GM12878 (cell line): ENCODE results near the gene OR5AS1. TPM values are rescaled to one million over a fixed set of nuclear protein-coding genes. Genes with fewer than 3 reads are reported as not detected.

Experiments used
- ATAC-seq: fragments of 200-7000 bp; cut with Tn5 transposase; 3 replicates; pipeline ENCODE4 v1.9.1; 2020; ENCODE audit warnings: mild to moderate bottlenecking, moderate library complexity
- BruUV-seq: library from RNA; stranded (reverse); fragments of 400-500 nt; replicated peaks from 2 replicates; lab custom pipeline; 2021; lab: Mats Ljungman, UMichigan
- CTCF ChIA-PET: fragments of 300-600 bp; sonication (Branson Sonifier 250); formaldehyde crosslinking; extraction: SDS; loops from one replicate; lab custom pipeline; 2021; ENCODE audit warnings: inconsistent platforms; lab: Yijun Ruan, JAX
- POLR2A ChIA-PET: fragments of 350-600 bp; formaldehyde crosslinking; extraction: SDS; loops from one replicate; lab custom pipeline; 2021; ENCODE audit warnings: inconsistent platforms; lab: Charles Lee
- RAD21 ChIA-PET: fragments of 300-600 bp; sonication (Branson Sonifier 250); formaldehyde crosslinking; loops from one replicate; lab custom pipeline; 2023; ENCODE audit warnings: antibody characterized with exemption; ENCODE audit not compliant: unreplicated experiment; lab: Charles Lee
- SMC1A ChIA-PET: fragments of 300-600 bp; sonication (Branson Sonifier 250); formaldehyde crosslinking; loops from one replicate; lab custom pipeline; 2023; ENCODE audit not compliant: unreplicated experiment, uncharacterized antibody; lab: Charles Lee
- DNase-seq: peaks from one replicate; pipeline ENCODE4 v3.0.0-alpha.2; 2011; ENCODE audit warnings: low read depth, low spot score
- FAIRE-seq: peaks from 3 replicates; lab custom pipeline; 2011; peaks lifted over from hg19 to GRCh38; lab: Jason Lieb, UNC
- H2AFZ ChIP-seq: 2 replicates; pipeline ENCODE4 v1.6.0; 2011; ENCODE audit warnings: low read depth, low read length, control low read depth; ENCODE audit not compliant: control insufficient read depth
- H3K27ac ChIP-seq: 2 replicates; pipeline ENCODE4 v1.5.1; 2011; ENCODE audit warnings: control low read depth; ENCODE audit not compliant: control insufficient read depth, insufficient read depth
- H3K27me3 ChIP-seq, 2 experiments: replicated peaks in 1 of 2; 2 replicates each; pipeline versions ENCODE4 v1.6.0 to v1.6.1; 2011; ENCODE audit warnings: low read length in 1 of 2; ENCODE audit not compliant: control insufficient read depth in 2 of 2, insufficient read depth in 2 of 2
- H3K36me3 ChIP-seq, 2 experiments: 2 replicates each; pipeline ENCODE4 v1.5.1; 2011; ENCODE audit warnings: low read length in 1 of 2; ENCODE audit not compliant: control insufficient read depth in 2 of 2, insufficient read depth in 2 of 2
- H3K4me1 ChIP-seq: 2 replicates; pipeline ENCODE4 v1.6.1; 2011; ENCODE audit warnings: mild to moderate bottlenecking, low read length, moderate library complexity, mixed read lengths; ENCODE audit not compliant: control insufficient read depth, insufficient read depth
- H3K4me2 ChIP-seq: 2 replicates; pipeline ENCODE4 v1.6.0; 2011; ENCODE audit warnings: control low read depth; ENCODE audit not compliant: control insufficient read depth, insufficient read depth
- H3K4me3 ChIP-seq: fragments of 200-600 bp; sonication (generic); 2 replicates; pipeline ENCODE4 v1.5.1; 2016
- H3K79me2 ChIP-seq: 2 replicates; pipeline ENCODE4 v1.6.0; 2011; ENCODE audit warnings: low read length; ENCODE audit not compliant: control insufficient read depth, insufficient read depth
- H3K9ac ChIP-seq: 2 replicates; pipeline ENCODE4 v1.8.0; 2011; ENCODE audit warnings: low read length, control low read depth, mixed read lengths; ENCODE audit not compliant: control insufficient read depth, insufficient read depth
- H3K9me3 ChIP-seq: replicated peaks from 3 replicates; pipeline ENCODE4 v1.5.1; 2011; ENCODE audit warnings: mild to moderate bottlenecking, low read length; ENCODE audit not compliant: control insufficient read depth, insufficient read depth
- H4K20me1 ChIP-seq: 2 replicates; pipeline ENCODE4 v1.6.0; 2011; ENCODE audit not compliant: control insufficient read depth, insufficient read depth
- CHD4 ChIP-seq: fragments of 200-600 bp; sonication (generic); IDR thresholded peaks from 2 replicates; pipeline ENCODE4 v1.6.1; 2016; ENCODE audit warnings: mild to moderate bottlenecking
- CREM ChIP-seq: IDR thresholded peaks from 2 replicates; pipeline ENCODE4 v1.6.1; 2014; ENCODE audit warnings: antibody characterized with exemption, low read depth
- CTCF ChIP-seq, 3 experiments: IDR thresholded peaks in 2 of 3; conservative IDR thresholded peaks in 1 of 3; 2 replicates each; pipeline ENCODE4 v1.5.1; 2011; ENCODE audit warnings: low read depth in 3 of 3, low read length in 3 of 3, mild to moderate bottlenecking in 3 of 3, control low read depth in 2 of 3, moderate library complexity in 2 of 3, inconsistent platforms in 1 of 3, mixed read lengths in 1 of 3; ENCODE audit not compliant: control insufficient read depth in 2 of 3, insufficient read depth in 1 of 3; ENCODE audit errors: extremely low read depth in 1 of 3
- POLR2AphosphoS2 ChIP-seq: IDR thresholded peaks from 2 replicates; pipeline ENCODE4 v1.6.1; 2011; ENCODE audit warnings: low read depth, mild to moderate bottlenecking, low read length, improper control_type of control experiment, moderate library complexity
- RB1 ChIP-seq: fragments of 450-650 bp; formaldehyde crosslinking; IDR thresholded peaks from 2 replicates; pipeline ENCODE4 v1.6.1; 2017; ENCODE audit warnings: mild to moderate bottlenecking, borderline replicate concordance
- RUNX3 ChIP-seq: IDR thresholded peaks from 2 replicates; pipeline ENCODE4 v1.6.1; 2012; ENCODE audit warnings: low read length, inconsistent platforms
- YBX1 ChIP-seq: fragments of 450-650 bp; IDR thresholded peaks from 2 replicates; pipeline ENCODE4 v1.6.1; 2016; ENCODE audit warnings: antibody characterized with exemption
- ZBTB11 ChIP-seq: fragments of 450-650 bp; formaldehyde crosslinking; IDR thresholded peaks from 2 replicates; pipeline ENCODE4 v1.5.0; 2022; ENCODE audit warnings: mild to moderate bottlenecking, missing genetic modification characterization
- WGBS: methylation state at CpG from one replicate; pipeline ENCODE4 v1.1.6; 2016; ENCODE audit warnings: low lambda C conversion rate; ENCODE audit not compliant: insufficient replicate concordance, insufficient coverage; ENCODE audit errors: missing lambda C conversion rate; 5-methylcytosine and 5-hydroxymethylcytosine counted together
- in situ Hi-C: fragments of 300-500 bp; cut with MboI; formaldehyde crosslinking; loops from 9 replicates; pipeline ENCODE4 v1.14.3; 2018; ENCODE audit warnings: mixed read lengths
- intact Hi-C: fragments of 100-400 bp; cut with micrococcal nuclease; formaldehyde crosslinking; loops from one replicate; pipeline ENCODE4 v1.14.2; 2022; ENCODE audit not compliant: unreplicated experiment
- polyA plus RNA-seq, 11 experiments: library from polyadenylated mRNA; depleted of rRNA in 4 of 11; unstranded in 6 of 11; stranded (reverse) in 5 of 11; fragments of >200 nt; fragmentation: Nextera tagmentation in 4 of 11; fragmentation: Illumina TruSeq in 1 of 11; extraction: Ambion mirVana in 4 of 11; extraction: Trizol in 1 of 11; gene quantifications; 1 replicate in 1 of 11; 2 replicates in 10 of 11; pipeline versions ENCODE4 v1.2.1 to v1.2.3, GENCODE V29; 2011 to 2016; ENCODE audit warnings: inconsistent platforms in 2 of 11, missing spikeins in 2 of 11, low read depth in 1 of 11
- total RNA-seq, 4 experiments: library from RNA; depleted of rRNA in 3 of 4; stranded (reverse); fragments of >200 nt in 3 of 4; fragmentation: Illumina TruSeq in 1 of 4; extraction: Trizol in 1 of 4; gene quantifications; 2 replicates each; pipeline versions ENCODE4 v1.2.1 to v1.2.3, GENCODE V29; 2013 to 2021

OR5AS1 gene
- total and polyA plus RNA-seq, 10 of the 15 experiments (the other 5 are each of a cell fraction or from before 2014, with no cell fraction given), result not detected

DNA sequence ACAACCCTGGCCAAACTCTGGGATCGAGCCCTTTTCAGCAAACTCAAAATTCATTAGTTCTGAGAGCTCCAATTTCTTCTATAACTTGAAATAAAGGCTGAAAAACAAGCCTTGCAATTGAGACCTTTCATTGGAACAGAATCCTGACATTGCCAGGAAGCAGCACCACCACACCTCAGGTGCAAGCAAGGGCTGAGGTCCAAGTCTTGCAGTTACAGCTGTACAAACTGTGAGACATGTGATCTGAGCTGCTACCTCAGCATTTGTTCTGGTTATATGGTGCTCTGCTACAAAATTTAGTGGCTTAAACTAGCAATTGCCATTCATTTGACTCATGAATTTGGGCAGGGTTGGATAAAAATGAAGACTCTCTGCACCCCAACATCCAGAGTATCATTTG is 18.1 kb downstream of the OR5AS1 start:
- intact Hi-C loops, result no loop called here
- Histone ChIP-seq H3K27me3 (no peaks in the 10 kb centered on the region), H4K20me1 (no peaks in the 10 kb centered on the region), H3K4me1 (no peaks in the 10 kb centered on the region), H3K4me3 (no peak overlapping the region), H3K4me2 (no peak overlapping the region), H3K9me3 (no peaks in the 10 kb centered on the region), H3K9ac (no peak overlapping the region), H3K27ac (no peak overlapping the region), H2AFZ (no peak overlapping the region), H3K36me3 (no peaks in the 10 kb centered on the region), H3K79me2 (no peaks in the 10 kb centered on the region)
- FAIRE-seq (no peak), DNase-seq (no peak), ATAC-seq (no peak)
- ChIA-PET CTCF (no interaction called here), POLR2A (no interaction called here), SMC1A (no interaction called here), RAD21 (no interaction called here)
- in situ Hi-C loops, result loop anchor here (10.0 kb wide), 1 partner anchor 61 kb away; no protein-coding TSS in a partner anchor
- no TSS peak for BruUV-seq
- 0% methylated on average over 1 of the region's 1 CpG for WGBS
- TF ChIP-seq CHD4, result no peak
- TF ChIP-seq POLR2AphosphoS2, result no peak
- no peak for TF ChIP-seq CREM
- no peak for TF ChIP-seq RB1

DNA sequence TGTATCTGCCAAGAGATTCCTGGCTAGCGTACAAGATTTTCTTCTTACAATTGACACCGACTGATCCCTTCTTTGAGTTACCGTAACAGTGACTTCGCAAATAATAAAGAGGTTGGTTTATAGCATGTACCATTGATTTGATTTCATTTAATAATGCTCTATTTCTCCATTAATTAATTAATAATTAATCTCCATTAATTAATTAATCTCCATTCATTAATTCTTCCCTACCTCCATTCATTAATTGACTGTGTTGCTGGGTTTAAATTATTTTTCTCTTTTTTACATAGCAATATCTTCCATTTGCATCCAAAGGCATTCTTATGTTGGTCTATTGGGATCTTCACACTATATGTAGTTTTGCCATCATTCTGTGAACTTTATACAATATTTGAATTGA is 21.0 kb downstream of the OR5AS1 start:
- no TSS peak for BruUV-seq
- TF ChIP-seq RUNX3 (no peak), CTCF (IDR thresholded peaks at IDR 0.05 in 2 of 3, conservative IDR thresholded peaks at IDR 0.05 in 1 of 3; ENCODE audit: control insufficient read depth in 2 of 3, extremely low read depth in 1 of 3, insufficient read depth in 1 of 3, low read depth in 3 of 3, low read length in 3 of 3) (no peak), ZBTB11 (CRISPR knock-in tag) (no peak), YBX1 (no peak)
- ChIA-PET RAD21 (no interaction called here), POLR2A (no interaction called here), CTCF (no interaction called here), SMC1A (no interaction called here)
- in situ Hi-C loops, result loop anchor here (10.0 kb wide), 1 partner anchor 64 kb away; no protein-coding TSS in a partner anchor
- DNase-seq, result no peak
- Histone ChIP-seq H3K27me3 (no peaks in the 10 kb centered on the region), H3K9ac (no peak overlapping the region), H3K4me2 (no peak overlapping the region), H4K20me1 (no peaks in the 10 kb centered on the region), H3K36me3 (no peaks in the 10 kb centered on the region), H3K9me3 (no peaks in the 10 kb centered on the region), H3K79me2 (no peaks in the 10 kb centered on the region), H3K4me1 (no peaks in the 10 kb centered on the region), H2AFZ (no peak overlapping the region), H3K4me3 (no peak overlapping the region), H3K27ac (no peak overlapping the region)
- ATAC-seq, result no peak
- WGBS, result 31% methylated on average over 4 of the region's 4 CpGs
- intact Hi-C loops, result no loop called here
- FAIRE-seq, result no peak
